Stomach (tissue), 4 donors: ENCODE data around the gene SLC7A5.

Experiments
- POLR2AphosphoS5 ChIP-seq, 3 donors: sonication (generic); formaldehyde crosslinking; IDR thresholded peaks; one replicate each; pipeline ENCODE4 v1.6.1; 2016; ENCODE audit warnings: antibody characterized with exemption in 3 of 3
- TF ChIP-seq, protein P1 (sequence below), 7 experiments: fragments of 450-650 bp in 4 of 7; fragments of 200-600 bp in 3 of 7; sonication (generic) in 3 of 7; IDR thresholded peaks; one replicate each; pipeline ENCODE4 v1.5.1; 2016 to 2019; ENCODE audit warnings: antibody characterized with exemption in 7 of 7, control low read depth in 2 of 7, mild to moderate bottlenecking in 1 of 7

DNA sequence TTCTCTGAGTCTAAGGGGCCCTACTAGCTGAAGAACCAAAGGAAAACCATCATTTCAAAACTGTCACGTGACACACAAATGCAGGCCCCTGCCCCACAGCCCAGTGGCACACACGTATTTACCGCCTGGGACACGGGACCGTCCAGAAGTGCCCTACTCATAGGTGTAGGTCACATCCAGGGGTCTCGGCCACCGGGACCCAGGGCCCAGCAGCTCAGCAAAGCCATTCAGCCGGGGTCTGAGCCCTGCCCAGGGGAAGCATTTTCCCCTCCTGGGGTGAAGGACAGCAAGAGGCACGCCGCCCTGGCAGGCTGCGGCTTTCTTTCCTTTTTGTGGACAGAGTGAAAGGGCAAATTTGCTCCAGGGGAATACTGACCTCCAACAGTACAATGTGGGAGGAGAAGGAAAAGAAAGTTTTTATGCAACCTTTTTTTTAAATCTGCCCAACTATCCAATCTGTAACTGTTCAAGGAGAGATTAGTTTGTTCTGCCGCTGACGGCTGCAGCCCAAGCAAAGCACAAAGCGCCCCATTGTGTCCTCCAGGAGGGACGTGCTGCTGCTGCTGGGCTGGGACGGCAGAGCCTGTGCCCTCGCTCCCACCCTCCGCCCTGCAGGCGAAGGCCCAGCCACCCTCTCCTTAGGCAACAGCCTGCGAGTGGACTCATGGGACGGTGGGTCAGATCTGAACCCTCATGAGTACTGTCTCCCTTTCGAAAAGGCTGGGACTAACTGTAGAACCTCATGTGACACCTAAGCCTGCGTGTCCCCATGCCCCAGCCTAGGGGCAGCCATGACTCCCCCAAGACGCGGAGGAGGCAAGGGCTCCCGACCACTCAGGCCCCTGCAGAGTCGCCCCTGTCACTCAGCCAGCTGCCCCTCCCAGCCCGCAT lies 21.3 kb downstream of the SLC7A5 start:
- TF ChIP-seq POLR2AphosphoS5 (IDR thresholded peaks at IDR 0.05), result peak in 2 of 3 donors; percentile 65 to 69
- TF ChIP-seq, protein P1, sequence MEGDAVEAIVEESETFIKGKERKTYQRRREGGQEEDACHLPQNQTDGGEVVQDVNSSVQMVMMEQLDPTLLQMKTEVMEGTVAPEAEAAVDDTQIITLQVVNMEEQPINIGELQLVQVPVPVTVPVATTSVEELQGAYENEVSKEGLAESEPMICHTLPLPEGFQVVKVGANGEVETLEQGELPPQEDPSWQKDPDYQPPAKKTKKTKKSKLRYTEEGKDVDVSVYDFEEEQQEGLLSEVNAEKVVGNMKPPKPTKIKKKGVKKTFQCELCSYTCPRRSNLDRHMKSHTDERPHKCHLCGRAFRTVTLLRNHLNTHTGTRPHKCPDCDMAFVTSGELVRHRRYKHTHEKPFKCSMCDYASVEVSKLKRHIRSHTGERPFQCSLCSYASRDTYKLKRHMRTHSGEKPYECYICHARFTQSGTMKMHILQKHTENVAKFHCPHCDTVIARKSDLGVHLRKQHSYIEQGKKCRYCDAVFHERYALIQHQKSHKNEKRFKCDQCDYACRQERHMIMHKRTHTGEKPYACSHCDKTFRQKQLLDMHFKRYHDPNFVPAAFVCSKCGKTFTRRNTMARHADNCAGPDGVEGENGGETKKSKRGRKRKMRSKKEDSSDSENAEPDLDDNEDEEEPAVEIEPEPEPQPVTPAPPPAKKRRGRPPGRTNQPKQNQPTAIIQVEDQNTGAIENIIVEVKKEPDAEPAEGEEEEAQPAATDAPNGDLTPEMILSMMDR (IDR thresholded peaks at IDR 0.05), result no peak
